K562 (cell line): ENCODE measurements around the gene NUDT5. TPM values are rescaled to one million over a fixed set of nuclear protein-coding genes. Genes with fewer than 3 reads are reported as not detected.

Experiments
- CREB3 ChIP-seq: fragments of 450-650 bp; conservative IDR thresholded peaks from 2 replicates; pipeline ENCODE4 v1.6.1; 2016; ENCODE audit warnings: missing genetic modification characterization, low read depth, mild to moderate bottlenecking, missing compliant biosample characterization, moderate library complexity
- E2F8 ChIP-seq: fragments of 450-650 bp; IDR thresholded peaks from 2 replicates; pipeline ENCODE4 v1.7.1; 2018; ENCODE audit warnings: mild to moderate bottlenecking, low read depth; ENCODE audit not compliant: partially characterized antibody
- ELF2 ChIP-seq: fragments of 250-450 bp; sonication (Bioruptor Pico); IDR thresholded peaks from 2 replicates; pipeline ENCODE4 v1.5.0; 2021; ENCODE audit warnings: mild to moderate bottlenecking
- FOS ChIP-seq: IDR thresholded peaks from 3 replicates; pipeline ENCODE4 v1.6.1; 2011; ENCODE audit not compliant: insufficient read length; ENCODE audit errors: extremely low read depth
- HDAC3 ChIP-seq: fragments of 450-650 bp; IDR thresholded peaks from 2 replicates; pipeline ENCODE4 v1.6.1; 2018; ENCODE audit warnings: borderline replicate concordance, mild to moderate bottlenecking, moderate library complexity; ENCODE audit not compliant: partially characterized antibody
- HDAC6 ChIP-seq: IDR thresholded peaks from 2 replicates; pipeline ENCODE4 v1.6.1; 2012; ENCODE audit warnings: low read depth, mild to moderate bottlenecking, control low read depth, inconsistent platforms, low read length, moderate library complexity
- MEF2A ChIP-seq: IDR thresholded peaks from 2 replicates; pipeline ENCODE4 v1.6.1; 2011; ENCODE audit warnings: low read depth, mild to moderate bottlenecking, low read length, moderate library complexity; ENCODE audit not compliant: control insufficient read depth
- TAF1 ChIP-seq: IDR thresholded peaks from 2 replicates; pipeline ENCODE4 v1.6.1; 2011; ENCODE audit warnings: mild to moderate bottlenecking, low read length, moderate library complexity; ENCODE audit not compliant: insufficient read depth, control insufficient read depth, severe bottlenecking; ENCODE audit errors: extremely low read depth
- TCF3 ChIP-seq: sonication (generic); formaldehyde crosslinking; IDR thresholded peaks from 2 replicates; pipeline ENCODE4 v1.4.0; 2020; ENCODE audit warnings: mild to moderate bottlenecking, missing genetic modification reagents
- ZHX1 ChIP-seq: fragments of 150-350 bp; conservative IDR thresholded peaks from 2 replicates; pipeline ENCODE4 v1.6.1; 2014; ENCODE audit warnings: low read length
- ZNF121 ChIP-seq: sonication (generic); formaldehyde crosslinking; conservative IDR thresholded peaks from 2 replicates; pipeline ENCODE4 v1.8.0; 2022; ENCODE audit warnings: missing genetic modification reagents
- ZNF23 ChIP-seq: fragments of 250-450 bp; sonication (Bioruptor Pico); IDR thresholded peaks from 2 replicates; pipeline ENCODE4 v1.4.0; 2020; ENCODE audit warnings: mild to moderate bottlenecking
- ZNF511 ChIP-seq: sonication (generic); formaldehyde crosslinking; IDR thresholded peaks from 2 replicates; pipeline ENCODE4 v1.8.0; 2022; ENCODE audit warnings: mild to moderate bottlenecking, missing genetic modification reagents
- polyA plus RNA-seq, 8 experiments: library from polyadenylated mRNA; depleted of rRNA in 4 of 8; stranded (reverse) in 5 of 8; unstranded in 3 of 8; fragments of >200 nt; fragmentation: Nextera tagmentation in 2 of 8; fragmentation: Illumina TruSeq in 1 of 8; extraction: Ambion mirVana in 2 of 8; extraction: Trizol in 1 of 8; gene quantifications; 2 replicates each; pipeline versions ENCODE4 v1.2.1 to v1.2.3, GENCODE V29; 2011 to 2014; ENCODE audit warnings: inconsistent platforms in 1 of 8, missing spikeins in 1 of 8
- total RNA-seq, 7 experiments: library from RNA; depleted of rRNA in 6 of 7; stranded (reverse); fragments of >200 nt in 6 of 7; fragmentation: Illumina TruSeq in 2 of 7; extraction: Trizol in 2 of 7; gene quantifications; 2 replicates each; pipeline versions ENCODE4 v1.2.1 to v1.2.3, GENCODE V29; 2011 to 2021; ENCODE audit warnings: low replicate concordance in 1 of 7
- TF ChIP-seq, protein P1 (sequence below): fragments of 450-650 bp; IDR thresholded peaks from 2 replicates; pipeline ENCODE4 v1.6.1; 2017; ENCODE audit warnings: mild to moderate bottlenecking, moderate library complexity
- TF ChIP-seq, protein P2 (sequence below): sonication (generic); formaldehyde crosslinking; IDR thresholded peaks from 2 replicates; pipeline ENCODE4 v1.8.0; 2022; ENCODE audit warnings: missing genetic modification reagents, mild to moderate bottlenecking, moderate library complexity, borderline replicate concordance

NUDT5 gene
- total and polyA plus RNA-seq, 9 of the 15 experiments (the other 6 are each of a cell fraction or from before 2014, with no cell fraction given) = 87.7 to 422 (median 186) TPM

DNA sequence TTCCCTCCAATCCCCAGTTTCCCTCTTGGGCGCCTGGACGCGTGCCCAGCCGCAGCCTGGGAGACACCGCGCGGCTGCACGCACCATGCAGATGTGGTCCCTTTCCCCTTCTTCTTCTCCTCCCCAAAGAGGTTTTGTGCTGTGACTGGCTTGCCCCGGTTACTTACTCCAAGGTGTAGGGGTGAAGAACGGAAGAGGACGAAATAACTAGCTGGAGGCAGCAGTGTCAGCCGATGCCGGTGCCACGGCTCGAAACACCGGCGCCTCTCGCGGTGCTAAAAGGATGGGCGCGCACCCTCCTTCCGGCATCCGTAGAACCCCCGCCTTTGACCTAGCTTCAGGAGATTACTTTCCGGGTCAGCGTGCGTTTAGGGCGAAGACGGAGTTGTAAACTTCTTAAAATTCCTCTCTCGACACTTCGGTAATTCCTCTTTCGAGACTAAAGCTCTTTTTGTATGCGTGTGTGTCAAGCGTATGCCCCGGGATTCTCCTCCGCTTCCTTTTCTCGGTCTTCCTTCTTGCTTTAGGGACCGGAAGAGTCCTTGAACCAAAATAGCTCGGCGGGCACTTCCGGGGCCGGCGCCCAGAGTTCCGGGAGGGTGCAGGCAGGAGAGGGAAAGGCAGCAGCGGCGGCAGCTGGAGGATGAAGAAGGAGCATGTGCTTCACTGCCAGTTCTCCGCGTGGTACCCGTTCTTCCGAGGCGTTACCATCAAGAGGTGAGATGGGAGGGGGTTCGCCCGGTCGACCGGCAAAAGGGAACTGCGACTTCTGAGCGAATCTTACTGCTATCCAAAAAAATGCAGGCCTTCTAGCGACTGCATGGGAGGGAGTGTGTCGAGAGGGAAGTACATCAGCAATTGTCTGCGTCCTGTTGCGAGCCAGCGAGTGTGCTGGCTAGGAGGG, at the start of gene NUDT5, which contains the start of gene CDC123 (continued):
- TF ChIP-seq, protein P1, sequence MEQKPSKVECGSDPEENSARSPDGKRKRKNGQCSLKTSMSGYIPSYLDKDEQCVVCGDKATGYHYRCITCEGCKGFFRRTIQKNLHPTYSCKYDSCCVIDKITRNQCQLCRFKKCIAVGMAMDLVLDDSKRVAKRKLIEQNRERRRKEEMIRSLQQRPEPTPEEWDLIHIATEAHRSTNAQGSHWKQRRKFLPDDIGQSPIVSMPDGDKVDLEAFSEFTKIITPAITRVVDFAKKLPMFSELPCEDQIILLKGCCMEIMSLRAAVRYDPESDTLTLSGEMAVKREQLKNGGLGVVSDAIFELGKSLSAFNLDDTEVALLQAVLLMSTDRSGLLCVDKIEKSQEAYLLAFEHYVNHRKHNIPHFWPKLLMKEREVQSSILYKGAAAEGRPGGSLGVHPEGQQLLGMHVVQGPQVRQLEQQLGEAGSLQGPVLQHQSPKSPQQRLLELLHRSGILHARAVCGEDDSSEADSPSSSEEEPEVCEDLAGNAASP = no peak
- peak; percentile 92 for TF ChIP-seq TAF1
- TF ChIP-seq HDAC6 = no peak
- TF ChIP-seq ELF2 (CRISPR knock-in tag) = peak; percentile 93
- TF ChIP-seq, protein P2, sequence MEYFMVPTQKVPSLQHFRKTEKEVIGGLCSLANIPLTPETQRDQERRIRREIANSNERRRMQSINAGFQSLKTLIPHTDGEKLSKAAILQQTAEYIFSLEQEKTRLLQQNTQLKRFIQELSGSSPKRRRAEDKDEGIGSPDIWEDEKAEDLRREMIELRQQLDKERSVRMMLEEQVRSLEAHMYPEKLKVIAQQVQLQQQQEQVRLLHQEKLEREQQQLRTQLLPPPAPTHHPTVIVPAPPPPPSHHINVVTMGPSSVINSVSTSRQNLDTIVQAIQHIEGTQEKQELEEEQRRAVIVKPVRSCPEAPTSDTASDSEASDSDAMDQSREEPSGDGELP (CRISPR knock-in tag) = peak; percentile 78; the same call in 1 of the 2 replicates
- TF ChIP-seq HDAC3 = peak; percentile 51
- peak; percentile 81 for TF ChIP-seq MEF2A
- TF ChIP-seq ZNF121 (CRISPR knock-in tag) = 0 out of 2 replicates have a peak, but pooled peaks have one; percentile 3
- TF ChIP-seq ZHX1 = no peak
- TF ChIP-seq FOS = no peak
- 0 out of 2 replicates have a peak, but pooled peaks have one; percentile 4 for TF ChIP-seq TCF3 (CRISPR knock-in tag)
- 0 out of 2 replicates have a peak, but pooled peaks have one; percentile 52 for TF ChIP-seq ZNF511 (CRISPR knock-in tag)
- no peak; the same call in 1 of the 2 replicates for TF ChIP-seq CREB3 (tag)
- peak; percentile 96 for TF ChIP-seq E2F8
- no peak for TF ChIP-seq ZNF23 (CRISPR knock-in tag)
